GM18498 (cell line): ENCODE measurements around the gene TEKTIP1.

Experiments
- ATAC-seq: cut with Tn5 transposase; IDR thresholded peaks from one replicate; pipeline ENCODE4 v1.9.1; 2021; ENCODE audit warnings: mild to moderate bottlenecking, moderate library complexity; ENCODE audit not compliant: unreplicated experiment

The TEKTIP1 gene

GRCh38 chr19:3538965-3539755, at the start of gene TEKTIP1:
TEKTIP1 (plus strand) TSS chr19:3539174; CDS start chr19:3539178, 4 bp downstream.
- ATAC-seq: no peak

GRCh38 chr19:3491396-3492119, 47.4 kb upstream of the TEKTIP1 start:
- no peak for ATAC-seq

GRCh38 chr19:3492131-3492839, 46.7 kb upstream of the TEKTIP1 start:
- no peak for ATAC-seq

- ATAC-seq: no peak
These were observed 46.1 kb upstream of the TEKTIP1 start for GRCh38 chr19:3492919-3493318.

GRCh38 chr19:3493651-3494050, 45.3 kb upstream of the TEKTIP1 start:
- no peak for ATAC-seq

GRCh38 chr19:3494051-3494450, 44.9 kb upstream of the TEKTIP1 start:
- no peak for ATAC-seq

- no peak for ATAC-seq
These were observed 44.4 kb upstream of the TEKTIP1 start for GRCh38 chr19:3494559-3494958.

- no peak for ATAC-seq
These were observed 42.3 kb upstream of the TEKTIP1 start for GRCh38 chr19:3496392-3497273.

GRCh38 chr19:3497757-3498520, 41.0 kb upstream of the TEKTIP1 start:
- no peak for ATAC-seq

- no peak for ATAC-seq
These were observed 39.1 kb upstream of the TEKTIP1 start for GRCh38 chr19:3499738-3500428.

- ATAC-seq: peak; percentile 84
These were observed 38.4 kb upstream of the TEKTIP1 start, which contains the start of gene DOHH for GRCh38 chr19:3500429-3501101. DOHH (minus strand) TSS chr19:3500674; CDS start chr19:3496814, 3,860 bp downstream.

GRCh38 chr19:3501780-3502179, 37.2 kb upstream of the TEKTIP1 start:
- no peak for ATAC-seq

GRCh38 chr19:3503036-3503572, 35.9 kb upstream of the TEKTIP1 start:
- ATAC-seq: no peak

GRCh38 chr19:3504735-3505134, 34.2 kb upstream of the TEKTIP1 start:
- no peak for ATAC-seq

- peak; percentile 89 for ATAC-seq
These were observed 33.2 kb upstream of the TEKTIP1 start, which contains the start of gene FZR1 for GRCh38 chr19:3505598-3506383. FZR1 (plus strand) TSS chr19:3506311; CDS start chr19:3522990, 16,679 bp downstream.

GRCh38 chr19:3506384-3507340, 32.3 kb upstream of the TEKTIP1 start:
- ATAC-seq: no peak
